GM19193 (cell line): ENCODE results near the gene ADGRG7.

ENCODE experiments used
- POLR2A ChIP-seq: IDR thresholded peaks from 4 replicates; pipeline ENCODE4 v1.6.1; 2011; ENCODE audit not compliant: insufficient read depth, insufficient read length; ENCODE audit errors: extremely low read depth

ADGRG7 gene, protein sequence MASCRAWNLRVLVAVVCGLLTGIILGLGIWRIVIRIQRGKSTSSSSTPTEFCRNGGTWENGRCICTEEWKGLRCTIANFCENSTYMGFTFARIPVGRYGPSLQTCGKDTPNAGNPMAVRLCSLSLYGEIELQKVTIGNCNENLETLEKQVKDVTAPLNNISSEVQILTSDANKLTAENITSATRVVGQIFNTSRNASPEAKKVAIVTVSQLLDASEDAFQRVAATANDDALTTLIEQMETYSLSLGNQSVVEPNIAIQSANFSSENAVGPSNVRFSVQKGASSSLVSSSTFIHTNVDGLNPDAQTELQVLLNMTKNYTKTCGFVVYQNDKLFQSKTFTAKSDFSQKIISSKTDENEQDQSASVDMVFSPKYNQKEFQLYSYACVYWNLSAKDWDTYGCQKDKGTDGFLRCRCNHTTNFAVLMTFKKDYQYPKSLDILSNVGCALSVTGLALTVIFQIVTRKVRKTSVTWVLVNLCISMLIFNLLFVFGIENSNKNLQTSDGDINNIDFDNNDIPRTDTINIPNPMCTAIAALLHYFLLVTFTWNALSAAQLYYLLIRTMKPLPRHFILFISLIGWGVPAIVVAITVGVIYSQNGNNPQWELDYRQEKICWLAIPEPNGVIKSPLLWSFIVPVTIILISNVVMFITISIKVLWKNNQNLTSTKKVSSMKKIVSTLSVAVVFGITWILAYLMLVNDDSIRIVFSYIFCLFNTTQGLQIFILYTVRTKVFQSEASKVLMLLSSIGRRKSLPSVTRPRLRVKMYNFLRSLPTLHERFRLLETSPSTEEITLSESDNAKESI

DNA sequence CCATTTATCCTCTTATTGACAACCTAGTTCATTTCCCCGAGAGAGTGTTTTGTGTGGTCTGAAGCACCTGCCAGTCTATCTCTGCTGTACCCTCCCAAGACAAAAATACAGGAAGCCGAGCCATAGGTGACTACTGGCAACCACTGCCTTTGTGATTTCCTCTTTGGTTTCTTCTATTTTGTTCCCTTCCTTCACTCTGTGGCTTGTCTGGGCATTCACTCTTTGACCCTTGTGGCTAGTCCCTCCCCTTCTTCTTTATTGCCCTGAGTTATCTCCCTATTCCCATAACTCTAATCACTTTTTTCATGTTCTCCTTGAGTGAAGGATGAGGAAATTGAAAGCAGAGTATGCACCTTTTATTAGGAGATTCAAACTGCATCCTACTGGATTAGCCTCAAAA, at the start of gene ADGRG7:
TSS of gene ADGRG7 (plus strand) at position 297 of the 400 bp plus-strand sequence. CDS start 256 bp downstream, outside the sequence.
- TF ChIP-seq POLR2A = no peak

DNA sequence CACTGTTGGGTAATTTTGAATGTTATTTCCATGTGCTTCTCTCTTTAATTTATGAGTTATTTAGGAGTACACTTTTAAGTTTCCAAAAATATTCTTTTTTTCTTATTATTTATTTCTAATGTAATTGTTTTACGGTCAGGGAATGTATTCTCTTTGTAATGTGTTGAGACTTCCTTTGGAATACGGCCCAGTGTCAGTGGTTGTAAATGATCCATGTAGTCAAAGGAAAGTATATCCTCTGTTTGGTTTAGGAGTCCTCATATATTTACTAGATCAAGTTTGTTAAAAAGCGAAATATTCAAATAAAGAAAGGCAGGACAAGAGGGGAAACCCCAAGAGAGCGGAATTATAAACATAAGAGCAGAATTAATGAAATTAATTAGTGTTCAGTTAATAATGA, 49.0 kb upstream of the ADGRG7 start:
- no peak for TF ChIP-seq POLR2A

DNA sequence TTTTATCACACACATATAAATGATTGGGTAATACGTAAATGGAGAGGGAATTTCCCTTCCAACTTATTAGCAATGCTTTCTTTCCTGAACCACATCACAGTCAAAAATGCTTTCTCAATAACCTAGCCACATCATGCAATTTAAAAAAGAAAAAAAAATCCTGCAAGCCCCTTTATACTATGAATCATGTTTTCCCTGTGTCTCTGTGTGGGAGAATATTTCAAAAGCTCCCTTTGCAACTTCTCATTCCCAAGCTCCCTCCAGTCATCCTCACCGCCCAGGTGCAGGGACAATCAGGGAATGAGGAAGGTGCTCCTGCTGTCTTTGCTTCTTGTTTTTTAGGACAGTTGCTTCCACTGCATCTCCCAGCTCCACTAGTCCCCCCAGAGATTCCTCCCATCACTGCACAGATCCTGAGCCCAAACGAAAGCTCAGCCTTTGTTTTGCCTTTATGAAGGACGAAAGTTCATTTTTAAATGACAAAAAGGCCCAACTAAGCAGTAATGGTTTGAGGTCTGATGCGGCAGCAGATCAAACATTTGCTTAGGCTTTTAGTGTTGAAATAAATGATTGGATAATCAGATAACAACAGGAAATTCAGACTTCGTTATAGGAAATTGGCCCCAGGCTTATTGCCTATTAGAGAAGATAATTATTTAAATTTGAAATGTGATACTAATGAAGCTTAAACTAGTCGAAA, 47.8 kb upstream of the ADGRG7 start:
- TF ChIP-seq POLR2A = no peak

DNA sequence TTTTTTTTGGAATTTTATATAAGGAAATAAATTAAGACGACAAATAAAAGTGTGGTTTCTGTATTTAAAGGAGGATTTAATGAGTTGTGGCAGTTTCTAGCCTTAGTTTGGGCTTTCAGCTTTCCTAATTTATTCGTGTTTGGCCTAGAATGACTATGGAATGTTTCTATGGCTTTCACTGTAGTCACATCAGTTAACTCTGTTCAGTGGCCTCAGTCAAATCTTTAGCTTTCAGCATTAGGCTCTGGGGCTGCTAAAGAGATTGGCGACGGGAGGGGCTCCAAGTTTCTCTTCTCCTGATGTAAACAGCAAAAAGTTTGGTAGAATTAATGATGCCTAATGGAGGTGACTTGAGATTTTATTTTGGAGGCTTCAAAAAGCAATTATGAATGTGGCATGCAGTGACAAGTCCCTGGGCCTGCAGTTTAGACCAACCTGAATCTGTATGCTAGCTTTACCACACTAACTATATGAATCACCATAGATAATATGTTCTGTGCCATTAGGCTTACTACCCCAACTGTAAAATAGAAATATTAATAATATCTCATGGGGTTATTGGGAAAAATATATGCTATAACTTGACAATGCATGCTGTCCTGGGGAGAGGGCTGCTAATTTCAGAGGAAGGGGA, 47.1 kb upstream of the ADGRG7 start:
- TF ChIP-seq POLR2A = no peak

DNA sequence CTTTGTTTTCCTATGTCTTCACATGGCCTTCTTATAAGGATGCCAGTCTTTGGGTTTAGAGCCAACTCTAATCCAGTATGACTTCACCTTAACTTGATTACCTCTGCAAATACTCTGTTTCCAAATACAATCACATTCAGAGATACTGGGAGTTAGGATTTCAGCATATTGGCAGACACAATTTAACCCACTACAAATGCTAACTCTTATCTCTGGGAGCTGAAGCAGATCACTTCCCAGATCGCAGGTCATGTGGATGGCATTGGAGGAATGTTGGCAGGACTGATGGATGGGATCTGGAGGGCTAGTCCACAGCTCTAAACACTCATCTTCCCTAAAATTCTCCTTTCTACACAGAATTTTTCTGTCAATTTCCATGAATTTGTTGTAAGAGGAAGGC, 46.2 kb upstream of the ADGRG7 start:
- no peak for TF ChIP-seq POLR2A

DNA sequence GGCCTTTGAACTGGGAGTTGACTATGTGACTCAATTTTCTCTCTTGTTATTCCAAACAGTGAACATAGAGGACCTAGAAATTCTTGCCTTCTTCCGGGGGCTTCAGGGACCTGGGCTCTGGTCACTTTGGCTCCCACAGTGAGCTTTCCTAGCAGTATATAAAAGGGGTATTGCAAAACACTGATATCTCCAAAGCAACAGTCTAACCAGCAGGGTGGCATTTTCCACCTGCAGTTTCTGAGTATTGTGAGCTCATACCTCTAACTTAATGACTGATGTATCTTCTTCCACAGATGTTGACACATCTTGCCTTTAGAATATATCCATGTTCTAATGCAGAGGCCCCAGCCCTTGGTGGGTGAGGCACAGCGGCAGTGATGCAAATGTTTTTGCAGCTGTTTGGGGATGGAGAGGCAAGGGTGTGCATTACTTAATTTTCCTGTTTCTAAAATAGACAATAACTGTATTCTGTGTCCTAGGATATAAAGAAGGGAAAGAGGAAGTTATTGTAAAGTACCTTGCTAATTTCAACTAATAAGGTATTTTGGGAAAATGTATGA, 45.7 kb upstream of the ADGRG7 start:
- no peak for TF ChIP-seq POLR2A

DNA sequence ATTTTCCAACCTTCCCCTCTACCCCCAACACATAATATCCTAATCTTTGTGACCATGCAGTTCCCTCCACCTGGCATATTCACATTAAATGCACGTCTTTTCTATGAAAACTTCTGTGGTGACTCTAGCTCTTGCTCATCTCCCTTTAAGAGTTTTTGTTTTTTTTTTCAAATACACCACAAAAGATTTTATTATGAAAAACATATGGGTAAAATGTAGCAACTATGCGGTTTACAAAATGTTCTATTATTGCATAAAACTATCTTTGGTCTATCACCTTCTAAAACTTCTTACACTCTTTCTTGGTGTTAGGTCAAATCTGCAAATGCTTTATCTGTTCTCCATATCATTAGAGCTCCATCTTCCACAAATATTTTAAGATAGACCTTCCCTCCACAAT, 38.6 kb upstream of the ADGRG7 start:
- TF ChIP-seq POLR2A = no peak

DNA sequence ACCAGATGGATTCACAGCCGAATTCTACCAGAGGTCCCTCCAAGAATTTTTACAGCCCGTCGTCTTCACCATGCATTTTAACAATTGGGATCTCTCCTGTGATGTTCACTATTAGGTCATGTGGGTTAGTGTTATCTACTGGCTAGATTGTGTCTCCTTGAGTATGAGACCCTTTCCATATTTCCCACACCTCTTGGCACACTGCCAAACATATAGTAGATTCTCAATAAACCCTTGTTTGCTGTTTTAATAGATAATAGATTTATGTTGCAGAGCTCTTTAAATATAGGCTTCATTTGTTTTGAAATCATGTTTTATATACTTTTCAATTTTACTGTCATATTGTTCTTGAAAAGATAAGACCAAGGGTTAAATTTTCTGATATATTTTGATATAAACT, 34.9 kb upstream of the ADGRG7 start:
- TF ChIP-seq POLR2A = no peak

DNA sequence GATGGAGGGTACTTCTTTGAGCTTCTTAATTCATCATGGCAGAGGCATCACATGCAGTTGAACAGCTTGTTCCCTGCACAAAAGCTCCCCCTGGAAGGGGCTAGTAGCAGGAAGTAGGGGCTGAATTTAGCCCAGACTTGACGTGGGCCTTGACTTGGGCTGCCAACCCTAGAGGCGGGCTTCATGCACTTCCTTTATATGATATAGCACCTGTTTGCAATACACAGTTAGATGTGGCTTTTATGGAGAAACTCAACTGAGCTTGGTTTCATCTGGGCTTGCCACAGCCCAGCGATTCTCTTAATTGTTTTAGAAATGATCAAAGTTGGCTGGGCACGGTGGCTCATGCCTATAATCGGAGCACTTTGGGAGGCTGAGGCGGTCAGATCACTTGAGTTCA, 33.7 kb upstream of the ADGRG7 start:
- TF ChIP-seq POLR2A = no peak

DNA sequence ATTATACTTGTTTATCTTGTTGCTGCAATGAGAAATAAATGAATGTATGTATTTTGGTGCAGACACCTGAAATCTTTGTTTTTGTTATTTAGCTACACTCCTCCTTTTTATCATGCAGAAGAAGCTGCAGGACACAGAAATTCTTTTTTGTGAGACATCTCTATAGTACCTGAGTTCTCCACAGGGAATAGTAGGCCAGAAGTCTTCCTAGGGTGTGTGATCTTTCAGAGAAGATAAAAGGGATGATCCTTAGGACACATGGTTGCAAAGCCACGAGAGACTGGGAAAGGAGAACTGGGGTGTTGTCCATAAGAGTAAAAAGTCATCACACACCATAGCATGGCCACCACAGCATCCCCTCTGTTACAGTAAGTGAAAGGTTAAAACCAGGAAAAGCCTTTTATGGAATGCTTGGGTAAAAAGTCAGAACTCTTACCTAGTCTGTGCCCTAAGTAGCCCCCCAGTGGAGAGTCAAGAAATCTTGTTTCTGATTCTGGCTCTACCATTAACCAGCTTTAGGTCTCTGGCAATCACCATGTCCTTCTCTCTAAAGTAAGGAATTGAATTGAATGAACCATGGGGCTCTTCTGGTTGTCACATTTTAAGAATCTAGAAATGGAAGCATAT, 31.9 kb upstream of the ADGRG7 start:
- no peak for TF ChIP-seq POLR2A

DNA sequence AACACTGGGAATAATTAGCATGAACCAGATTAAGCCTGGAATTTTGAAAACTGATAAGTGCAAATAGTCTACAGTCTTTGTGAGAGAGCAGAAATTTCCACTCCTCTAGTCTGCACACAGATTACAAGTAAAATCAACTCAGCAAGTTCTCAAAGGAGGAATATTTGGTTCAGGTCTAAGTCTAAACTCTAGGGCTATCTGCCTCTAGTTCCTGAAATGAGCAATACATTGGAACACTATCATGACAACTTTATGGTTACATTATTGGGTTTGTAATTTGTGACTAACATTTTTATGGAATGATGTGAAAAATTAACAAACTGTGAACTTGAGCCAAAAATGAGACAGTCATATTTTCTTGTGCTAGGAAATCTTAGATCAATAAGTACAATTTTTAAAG, 30.8 kb upstream of the ADGRG7 start:
- TF ChIP-seq POLR2A = no peak

DNA sequence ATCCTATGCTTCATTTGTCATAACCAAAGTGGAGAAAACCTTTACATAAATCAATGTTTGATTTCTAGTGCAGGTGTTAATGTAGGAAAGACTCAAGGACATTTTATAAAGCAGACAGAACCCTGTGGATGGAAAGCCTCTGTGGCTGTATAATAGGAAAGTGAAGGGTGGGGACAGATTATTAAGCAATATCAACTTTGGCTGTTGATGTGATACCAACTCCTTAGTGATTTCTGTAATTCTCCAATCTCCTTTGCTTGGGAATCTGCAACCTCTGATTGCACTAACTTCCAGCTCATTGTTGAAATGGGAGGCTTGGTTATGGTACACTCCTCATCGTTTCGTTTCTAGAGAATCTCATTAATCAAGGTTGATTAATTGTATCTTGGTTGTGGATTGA, 29.3 kb upstream of the ADGRG7 start:
- no peak for TF ChIP-seq POLR2A

DNA sequence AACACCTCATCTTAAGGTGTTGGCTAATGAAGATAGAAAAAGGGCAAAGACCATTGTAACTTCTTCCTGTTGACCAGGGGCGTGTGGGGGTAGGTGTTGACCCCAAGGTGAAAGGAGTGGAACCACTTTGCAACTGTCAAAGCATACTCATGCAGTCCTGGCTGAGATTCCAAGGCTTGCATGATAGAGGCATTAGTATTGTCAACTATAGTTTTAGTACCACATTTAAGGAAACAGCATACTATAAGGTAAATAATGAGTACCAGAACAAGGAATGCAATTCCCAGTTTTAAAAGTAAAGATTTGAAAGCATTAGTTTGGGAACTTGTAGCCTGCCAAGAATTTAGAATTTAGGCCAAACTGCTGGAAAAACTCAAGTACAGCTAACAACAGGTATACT, 27.8 kb upstream of the ADGRG7 start:
- TF ChIP-seq POLR2A = no peak

DNA sequence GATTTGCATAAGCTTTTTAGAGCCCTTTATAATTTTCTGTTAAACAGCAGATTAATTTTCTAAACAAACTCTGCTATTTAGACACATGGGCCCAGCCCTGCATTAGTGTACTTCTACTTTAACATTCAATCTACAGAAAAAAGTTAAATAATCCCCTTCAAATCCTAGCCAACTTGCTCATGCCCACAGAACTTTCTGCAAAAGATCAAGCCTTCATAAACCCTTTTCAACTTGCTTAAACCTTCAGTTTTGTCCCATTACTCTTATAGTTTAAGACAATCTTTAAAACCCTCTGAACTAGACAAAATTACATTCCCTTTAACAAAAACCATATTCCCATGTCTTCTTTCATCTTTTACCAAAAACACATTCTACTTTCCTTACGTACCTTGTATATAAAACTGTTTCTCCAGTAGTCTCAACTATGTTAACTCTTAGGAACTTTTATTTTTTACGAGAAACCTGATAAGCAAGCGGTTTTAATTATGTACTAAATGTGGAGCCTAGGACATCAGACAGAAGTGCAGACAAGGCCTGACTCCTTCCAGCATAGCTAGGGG, 25.2 kb upstream of the ADGRG7 start:
- TF ChIP-seq POLR2A = no peak

DNA sequence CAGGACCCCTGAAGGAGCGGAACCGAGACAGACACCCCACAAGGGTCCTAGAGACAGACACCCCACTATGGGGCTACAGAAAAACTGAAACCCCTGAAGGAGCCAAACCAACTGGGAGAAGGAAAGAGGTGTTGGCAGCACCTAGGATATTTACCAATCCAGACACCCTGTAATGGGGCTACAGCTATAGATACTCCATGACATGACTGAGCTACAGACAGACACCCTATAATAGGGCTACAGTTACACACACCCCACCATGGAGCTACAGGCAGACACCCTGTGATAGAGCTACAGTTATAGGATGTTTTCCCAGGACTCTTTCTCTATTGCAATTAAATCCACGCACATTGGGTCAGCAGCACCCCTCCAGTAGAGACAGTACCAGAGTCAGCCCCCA, 22.6 kb upstream of the ADGRG7 start:
- TF ChIP-seq POLR2A = no peak

DNA sequence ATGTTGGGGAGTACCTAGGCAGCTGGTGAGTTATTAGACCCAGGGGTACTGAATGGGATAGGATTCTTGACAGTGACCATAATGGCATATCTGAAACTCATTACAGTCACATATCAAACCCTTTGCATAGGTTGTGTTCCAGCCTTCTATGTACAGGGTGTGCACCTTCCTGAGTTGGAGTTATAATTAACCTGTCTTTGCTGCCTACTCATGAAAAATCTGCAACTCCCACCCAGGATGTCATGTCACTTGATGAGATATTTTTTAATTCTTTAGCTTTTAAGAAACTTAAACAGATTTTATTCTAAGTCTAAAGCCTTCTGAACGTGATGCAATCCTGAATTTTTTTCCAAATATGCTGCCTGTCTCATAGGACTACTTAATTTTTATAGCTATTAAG, 21.1 kb upstream of the ADGRG7 start:
- no peak for TF ChIP-seq POLR2A
